GM12873 (cell line): Measurements from ENCODE around the gene RIOK1.
A peak's percentile ranks its signal among the peaks of the same experiment; 100 is the strongest.

Experiments
- TF ChIP-seq, protein P1 (sequence below): IDR thresholded peaks from 2 replicates; pipeline ENCODE4 v1.5.1; 2012; ENCODE audit warnings: low read depth, mild to moderate bottlenecking, moderate library complexity, low read length, control low read depth; ENCODE audit not compliant: insufficient read depth; ENCODE audit errors: missing control alignments

Gene RIOK1

DNA sequence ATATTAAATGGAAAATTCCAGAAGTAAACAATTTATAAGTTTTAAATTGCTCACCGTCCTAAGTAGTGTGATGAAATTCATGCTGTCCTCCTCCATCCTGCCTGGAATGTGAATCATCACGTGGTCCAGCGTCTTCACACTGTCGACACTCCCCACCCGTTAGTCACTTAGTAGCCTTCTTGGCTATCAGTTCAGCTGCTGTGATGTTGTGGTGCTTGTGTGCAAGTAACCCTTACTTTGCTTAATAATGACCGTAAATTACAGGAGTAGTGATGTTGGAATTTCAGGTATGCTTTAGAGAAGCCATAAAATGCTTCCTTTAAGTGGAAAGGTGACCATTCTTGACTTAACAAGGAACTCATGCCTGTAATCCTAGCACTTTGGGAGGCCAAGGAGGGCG is 25.2 kb downstream of the RIOK1 start:
- TF ChIP-seq, protein P1, sequence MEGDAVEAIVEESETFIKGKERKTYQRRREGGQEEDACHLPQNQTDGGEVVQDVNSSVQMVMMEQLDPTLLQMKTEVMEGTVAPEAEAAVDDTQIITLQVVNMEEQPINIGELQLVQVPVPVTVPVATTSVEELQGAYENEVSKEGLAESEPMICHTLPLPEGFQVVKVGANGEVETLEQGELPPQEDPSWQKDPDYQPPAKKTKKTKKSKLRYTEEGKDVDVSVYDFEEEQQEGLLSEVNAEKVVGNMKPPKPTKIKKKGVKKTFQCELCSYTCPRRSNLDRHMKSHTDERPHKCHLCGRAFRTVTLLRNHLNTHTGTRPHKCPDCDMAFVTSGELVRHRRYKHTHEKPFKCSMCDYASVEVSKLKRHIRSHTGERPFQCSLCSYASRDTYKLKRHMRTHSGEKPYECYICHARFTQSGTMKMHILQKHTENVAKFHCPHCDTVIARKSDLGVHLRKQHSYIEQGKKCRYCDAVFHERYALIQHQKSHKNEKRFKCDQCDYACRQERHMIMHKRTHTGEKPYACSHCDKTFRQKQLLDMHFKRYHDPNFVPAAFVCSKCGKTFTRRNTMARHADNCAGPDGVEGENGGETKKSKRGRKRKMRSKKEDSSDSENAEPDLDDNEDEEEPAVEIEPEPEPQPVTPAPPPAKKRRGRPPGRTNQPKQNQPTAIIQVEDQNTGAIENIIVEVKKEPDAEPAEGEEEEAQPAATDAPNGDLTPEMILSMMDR, result no peak

GRCh38 chr6:7417684-7418083 is 28.1 kb downstream of the RIOK1 start:
- TF ChIP-seq, protein P1, result no peak

- TF ChIP-seq, protein P1, result no peak
Measured at GRCh38 chr6:7418238-7418905, 28.8 kb downstream of the RIOK1 start.

- TF ChIP-seq, protein P1, result no peak
Measured at GRCh38 chr6:7419065-7419464, 29.5 kb downstream of the RIOK1 start.

DNA sequence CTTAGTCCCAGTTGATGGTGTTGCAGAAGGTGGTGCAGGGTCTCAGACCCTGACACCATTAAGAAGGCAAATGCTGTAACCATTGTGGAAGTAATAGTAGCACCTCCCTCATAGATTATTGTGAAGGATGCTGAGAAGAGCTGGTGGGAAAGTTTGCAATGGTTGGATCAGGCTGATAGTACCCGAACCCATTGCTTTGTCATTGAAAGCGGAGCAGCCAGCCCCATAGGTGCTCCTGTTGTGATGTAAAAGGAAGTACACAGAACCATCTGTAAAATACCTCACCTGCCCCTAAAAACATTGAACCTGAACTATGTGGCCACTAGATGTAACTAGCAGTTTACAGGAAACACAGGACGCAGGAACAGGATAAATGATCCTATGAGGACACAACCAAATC is 31.5 kb downstream of the RIOK1 start:
- TF ChIP-seq, protein P1, result no peak

- TF ChIP-seq, protein P1, result no peak
Measured at GRCh38 chr6:7424058-7424457, 34.5 kb downstream of the RIOK1 start.

DNA sequence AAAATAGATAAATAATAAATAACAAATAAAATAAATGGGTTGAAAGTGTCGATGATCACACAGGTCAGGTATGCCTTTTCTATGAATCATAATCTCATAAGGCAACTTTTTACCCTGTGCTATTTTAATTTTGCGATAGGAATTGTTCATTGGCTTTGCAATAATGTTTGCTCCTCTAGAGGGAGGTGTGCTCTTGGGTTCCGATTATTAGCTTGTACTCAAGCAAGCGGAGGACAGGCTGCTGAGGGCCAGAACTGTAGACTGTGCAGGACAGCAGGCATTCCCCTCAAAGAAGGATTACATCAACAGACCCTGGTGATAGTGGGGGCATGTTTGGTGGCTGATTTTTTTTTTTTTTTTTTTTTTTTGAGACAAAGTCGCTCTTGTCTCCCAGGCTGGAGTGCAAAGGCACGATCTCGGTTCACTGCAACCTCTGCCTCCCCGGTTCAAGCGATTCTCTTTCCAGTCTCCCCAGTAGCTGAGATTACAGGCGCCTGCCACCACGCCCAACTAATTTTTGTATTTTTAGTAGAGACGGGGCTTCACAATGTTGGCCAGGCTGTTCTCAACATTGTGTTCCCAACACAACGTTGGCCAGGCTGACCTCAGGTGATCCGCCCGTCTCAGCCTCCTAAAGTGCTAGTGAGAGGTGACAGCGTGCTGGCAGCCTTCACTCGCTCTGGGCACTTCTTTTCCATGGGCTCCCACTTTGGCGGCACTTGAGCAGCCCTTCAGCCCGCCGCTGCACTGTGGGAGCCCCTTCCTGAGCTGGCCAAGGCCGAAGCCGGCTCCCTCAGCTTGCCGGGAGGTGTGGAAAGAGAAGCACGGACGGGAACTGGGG is 35.6 kb downstream of the RIOK1 start:
- TF ChIP-seq, protein P1, result peak; percentile 33
